HepG2 (cell line): Measurements from ENCODE around the gene NAV3. TPM values are rescaled to one million over a fixed set of nuclear protein-coding genes. Genes with fewer than 3 reads are reported as not detected.

ENCODE experiments used
- ATAC-seq: fragments of 200-7000 bp; cut with Tn5 transposase; 3 replicates; pipeline ENCODE4 v1.9.1; 2020; ENCODE audit warnings: mild to moderate bottlenecking, moderate library complexity
- BruUV-seq: library from RNA; stranded (reverse); fragments of 400-500 nt; replicated peaks from 2 replicates; lab custom pipeline; 2021; lab: Mats Ljungman, UMichigan
- CTCF ChIA-PET: fragments of 300-600 bp; formaldehyde crosslinking; extraction: SDS; loops from one replicate; lab custom pipeline; 2021; ENCODE audit warnings: low total read pairs, inconsistent platforms, low intra/inter-chr PET ratio; lab: Yijun Ruan, JAX
- POLR2A ChIA-PET: fragments of 350-600 bp; sonication (Branson Sonifier 250); formaldehyde crosslinking; loops from one replicate; lab custom pipeline; 2020; ENCODE audit warnings: antibody characterized with exemption, inconsistent platforms; lab: Yijun Ruan, JAX
- DNase-seq: peaks from one replicate; pipeline ENCODE4 v3.0.0-alpha.2; 2015; ENCODE audit warnings: low spot score
- FAIRE-seq: peaks from 3 replicates; lab custom pipeline; 2011; peaks lifted over from hg19 to GRCh38; lab: Jason Lieb, UNC
- H2AFZ ChIP-seq: one replicate; pipeline ENCODE4 v1.6.1; 2011; ENCODE audit warnings: low read length, inconsistent platforms
- H3K27ac ChIP-seq: fragments of 300-600 bp; 3 replicates; pipeline ENCODE4 v1.8.0; 2011; ENCODE audit warnings: mixed run types, mild to moderate bottlenecking, mixed read lengths, low read length, inconsistent platforms; ENCODE audit not compliant: insufficient read depth; ENCODE audit errors: extremely low read length
- H3K27me3 ChIP-seq, 2 experiments: fragments of 200-600 bp in 1 of 2; 2 replicates in 1 of 2; 3 replicates in 1 of 2; pipeline versions ENCODE4 v1.6.0 to v1.8.0; 2011; ENCODE audit warnings: low read length in 2 of 2, mild to moderate bottlenecking in 2 of 2, moderate library complexity in 2 of 2, inconsistent platforms in 1 of 2; ENCODE audit not compliant: insufficient read depth in 2 of 2, control insufficient read depth in 1 of 2
- H3K36me3 ChIP-seq, 2 experiments: fragments of 200-600 bp in 1 of 2; replicated peaks in 1 of 2; 2 replicates in 1 of 2; 3 replicates in 1 of 2; pipeline versions ENCODE4 v1.5.1 to v1.8.0; 2011; ENCODE audit warnings: low read length in 2 of 2, inconsistent platforms in 1 of 2; ENCODE audit not compliant: insufficient read depth in 2 of 2, control insufficient read depth in 1 of 2
- H3K4me1 ChIP-seq: 2 replicates; pipeline ENCODE4 v1.5.1; 2012; ENCODE audit warnings: low read length, inconsistent platforms; ENCODE audit not compliant: insufficient read depth
- H3K4me2 ChIP-seq: 2 replicates; pipeline ENCODE4 v1.6.0; 2011; ENCODE audit warnings: low read depth, low read length, inconsistent platforms
- H3K4me3 ChIP-seq, 3 experiments: fragments of 200-600 bp in 1 of 3; sonication (generic), shearing (Covaris generic) in 1 of 3; replicated peaks in 1 of 3; 2 replicates each; pipeline ENCODE4 v1.5.1; 2011 to 2016; ENCODE audit warnings: low read length in 3 of 3, inconsistent platforms in 2 of 3, low read depth in 2 of 3, mild to moderate bottlenecking in 2 of 3, control low read depth in 1 of 3, mixed read lengths in 1 of 3; ENCODE audit not compliant: insufficient read depth in 1 of 3
- H3K79me2 ChIP-seq: one replicate; pipeline ENCODE4 v1.6.1; 2011; ENCODE audit warnings: low read length, inconsistent platforms; ENCODE audit not compliant: insufficient read depth
- H3K9ac ChIP-seq: 2 replicates; pipeline ENCODE4 v1.6.0; 2011; ENCODE audit warnings: mild to moderate bottlenecking, low read depth, low read length, inconsistent platforms; ENCODE audit not compliant: insufficient read depth
- H3K9me3 ChIP-seq: 2 replicates; pipeline ENCODE4 v1.5.1; 2012; ENCODE audit warnings: mild to moderate bottlenecking, low read length
- H4K20me1 ChIP-seq: 2 replicates; pipeline ENCODE4 v1.6.0; 2011; ENCODE audit warnings: inconsistent platforms, mild to moderate bottlenecking, low read length, moderate library complexity; ENCODE audit not compliant: insufficient read depth
- ERF ChIP-seq: IDR thresholded peaks from 2 replicates; pipeline ENCODE4 v1.6.1; 2018; ENCODE audit warnings: missing biosample characterization, missing genetic modification reagents
- FOXK2 ChIP-seq: fragments of 450-650 bp; IDR thresholded peaks from 2 replicates; pipeline ENCODE4 v1.6.1; 2016
- GLI4 ChIP-seq: sonication (generic); formaldehyde crosslinking; IDR thresholded peaks from 2 replicates; pipeline ENCODE4 v1.5.1; 2020; ENCODE audit warnings: missing genetic modification reagents, mild to moderate bottlenecking, moderate library complexity, borderline replicate concordance
- JUNB ChIP-seq: sonication (generic); formaldehyde crosslinking; IDR thresholded peaks from 2 replicates; pipeline ENCODE4 v1.8.0; 2022; ENCODE audit warnings: missing genetic modification reagents, mild to moderate bottlenecking, borderline replicate concordance
- PAXIP1 ChIP-seq: sonication (generic); formaldehyde crosslinking; conservative IDR thresholded peaks from 2 replicates; pipeline ENCODE4 v1.4.0; 2020; ENCODE audit warnings: mild to moderate bottlenecking, missing genetic modification reagents, moderate library complexity
- RFX5 ChIP-seq: IDR thresholded peaks from 2 replicates; pipeline ENCODE4 v1.6.1; 2011; ENCODE audit warnings: low read depth, low read length, improper control_type of control experiment
- SMYD3 ChIP-seq: sonication (generic); formaldehyde crosslinking; IDR thresholded peaks from 2 replicates; pipeline ENCODE4 v1.8.1; 2023; ENCODE audit warnings: mild to moderate bottlenecking, missing genetic modification reagents
- ZNF205 ChIP-seq: IDR thresholded peaks from 2 replicates; pipeline ENCODE4 v1.6.1; 2018; ENCODE audit warnings: missing biosample characterization, missing genetic modification reagents
- ZNF333 ChIP-seq: sonication (generic); formaldehyde crosslinking; IDR thresholded peaks from 2 replicates; pipeline ENCODE4 v1.4.0; 2020; ENCODE audit warnings: mild to moderate bottlenecking, missing genetic modification reagents, borderline replicate concordance
- ZNF382 ChIP-seq: sonication (generic); formaldehyde crosslinking; IDR thresholded peaks from 2 replicates; pipeline ENCODE4 v1.5.0; 2020; ENCODE audit warnings: missing genetic modification reagents, mild to moderate bottlenecking, borderline replicate concordance
- ZNF547 ChIP-seq: sonication (generic); formaldehyde crosslinking; IDR thresholded peaks from 2 replicates; pipeline ENCODE4 v1.5.1; 2020; ENCODE audit warnings: mild to moderate bottlenecking, missing genetic modification reagents
- ZNF713 ChIP-seq: sonication (generic); formaldehyde crosslinking; IDR thresholded peaks from 2 replicates; pipeline ENCODE4 v1.4.0; 2020; ENCODE audit warnings: mild to moderate bottlenecking, missing genetic modification reagents
- WGBS: methylation state at CpG from one replicate; pipeline ENCODE4 v1.1.6; 2017; ENCODE audit warnings: low lambda C conversion rate; 5-methylcytosine and 5-hydroxymethylcytosine counted together
- in situ Hi-C: cut with HindIII; loops from 2 replicates; pipeline ENCODE4 v1.10.0; 2017; ENCODE audit warnings: low pct_unique_long_range_greater_than_20kb; ENCODE audit not compliant: extremely low pct_ligation_motif_present
- intact Hi-C: fragments of 100-400 bp; cut with micrococcal nuclease; formaldehyde crosslinking; loops from one replicate; pipeline ENCODE4 v1.10.0; 2022; ENCODE audit not compliant: unreplicated experiment
- polyA plus RNA-seq, 8 experiments: library from polyadenylated mRNA; depleted of rRNA in 3 of 8; stranded (reverse) in 7 of 8; unstranded in 1 of 8; fragments of >200 nt; fragmentation: Illumina TruSeq in 4 of 8; extraction: Trizol in 4 of 8; gene quantifications; 2 replicates each; pipeline versions ENCODE4 v1.2.1 to v1.2.3, GENCODE V29; 2011 to 2016; ENCODE audit warnings: low read depth in 4 of 8, missing spikeins in 1 of 8, mixed read lengths in 1 of 8; ENCODE audit not compliant: insufficient read depth in 1 of 8
- total RNA-seq, 5 experiments: library from RNA; depleted of rRNA; stranded (reverse); fragments of >200 nt; fragmentation: Illumina TruSeq; extraction: Trizol; gene quantifications; 2 replicates each; pipeline ENCODE4 v1.2.3, GENCODE V29; 2016; ENCODE audit warnings: low read depth in 1 of 5
- TF ChIP-seq, protein P1 (sequence below): sonication (generic); formaldehyde crosslinking; IDR thresholded peaks from 2 replicates; pipeline ENCODE4 v1.8.1; 2022; ENCODE audit warnings: mild to moderate bottlenecking, missing genetic modification reagents
- TF ChIP-seq, protein P2 (sequence below): sonication (generic); formaldehyde crosslinking; IDR thresholded peaks from 2 replicates; pipeline ENCODE4 v1.4.0; 2020; ENCODE audit warnings: missing genetic modification reagents

The NAV3 gene
- total and polyA plus RNA-seq, 2 of the 13 experiments (the other 11 are each of a cell fraction or from before 2014, with no cell fraction given), result 0.01 to 0.18 TPM

- no peaks in the 10 kb centered on the region for H3K79me2 ChIP-seq
- DNase-seq (no peak), FAIRE-seq (no peak), ATAC-seq (no peak)
- H3K9me3 ChIP-seq, result no peaks in the 10 kb centered on the region
- no TSS peak for BruUV-seq
- H3K4me1 ChIP-seq, result no peaks in the 10 kb centered on the region
- no peak overlapping the region for H3K27ac ChIP-seq
- no peaks in the 10 kb centered on the region for H4K20me1 ChIP-seq
- no peak overlapping the region for H3K4me3 ChIP-seq
- H3K9ac ChIP-seq, result no peak overlapping the region
- ChIA-PET CTCF (no interaction called here), POLR2A (no interaction called here)
- H3K27me3 ChIP-seq, result no peaks in the 10 kb centered on the region
- WGBS, result 0% methylated on average over 1 of the region's 1 CpG
- no peak overlapping the region for H2AFZ ChIP-seq
- intact Hi-C loops, result no loop called here
- in situ Hi-C loops, result no loop called here
- H3K36me3 ChIP-seq, result no peaks in the 10 kb centered on the region
- H3K4me2 ChIP-seq, result no peak overlapping the region
- TF ChIP-seq, protein P1, sequence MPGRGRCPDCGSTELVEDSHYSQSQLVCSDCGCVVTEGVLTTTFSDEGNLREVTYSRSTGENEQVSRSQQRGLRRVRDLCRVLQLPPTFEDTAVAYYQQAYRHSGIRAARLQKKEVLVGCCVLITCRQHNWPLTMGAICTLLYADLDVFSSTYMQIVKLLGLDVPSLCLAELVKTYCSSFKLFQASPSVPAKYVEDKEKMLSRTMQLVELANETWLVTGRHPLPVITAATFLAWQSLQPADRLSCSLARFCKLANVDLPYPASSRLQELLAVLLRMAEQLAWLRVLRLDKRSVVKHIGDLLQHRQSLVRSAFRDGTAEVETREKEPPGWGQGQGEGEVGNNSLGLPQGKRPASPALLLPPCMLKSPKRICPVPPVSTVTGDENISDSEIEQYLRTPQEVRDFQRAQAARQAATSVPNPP, result no peak
- TF ChIP-seq ZNF382 (CRISPR knock-in tag), result no peak
- TF ChIP-seq ZNF333 (CRISPR knock-in tag), result no peak
- no peak for TF ChIP-seq GLI4
- no peak for TF ChIP-seq PAXIP1 (CRISPR knock-in tag)
- no peak for TF ChIP-seq JUNB (CRISPR knock-in tag)
- no peak for TF ChIP-seq SMYD3 (CRISPR knock-in tag)
- TF ChIP-seq, protein P2, sequence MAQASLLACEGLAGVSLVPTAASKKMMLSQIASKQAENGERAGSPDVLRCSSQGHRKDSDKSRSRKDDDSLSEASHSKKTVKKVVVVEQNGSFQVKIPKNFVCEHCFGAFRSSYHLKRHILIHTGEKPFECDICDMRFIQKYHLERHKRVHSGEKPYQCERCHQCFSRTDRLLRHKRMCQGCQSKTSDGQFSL (CRISPR knock-in tag), result no peak
- no peak for TF ChIP-seq ZNF547
- TF ChIP-seq RFX5, result no peak
- TF ChIP-seq ZNF713 (CRISPR knock-in tag), result no peak
- no peak for TF ChIP-seq ZNF205
- no peak for TF ChIP-seq ERF (CRISPR knock-in tag)
- no peak for TF ChIP-seq FOXK2
Observed at GRCh38 chr12:78248321-78248720, 417.6 kb downstream of the NAV3 start.
